DMS 273 treated with DMSO at 0.1 percent for 48 hours (cell line): ENCODE measurements around the gene ILDR1.
"Not testable (repeated sequence)": the region's sequence is repeated elsewhere in the genome, so short reads cannot be mapped to it uniquely, and the experiment has no call there.

Source experiments
- DNase-seq: peaks from one replicate; lab custom pipeline; 2025; lab: John Stamatoyannopoulos, UW

Gene ILDR1

DNA sequence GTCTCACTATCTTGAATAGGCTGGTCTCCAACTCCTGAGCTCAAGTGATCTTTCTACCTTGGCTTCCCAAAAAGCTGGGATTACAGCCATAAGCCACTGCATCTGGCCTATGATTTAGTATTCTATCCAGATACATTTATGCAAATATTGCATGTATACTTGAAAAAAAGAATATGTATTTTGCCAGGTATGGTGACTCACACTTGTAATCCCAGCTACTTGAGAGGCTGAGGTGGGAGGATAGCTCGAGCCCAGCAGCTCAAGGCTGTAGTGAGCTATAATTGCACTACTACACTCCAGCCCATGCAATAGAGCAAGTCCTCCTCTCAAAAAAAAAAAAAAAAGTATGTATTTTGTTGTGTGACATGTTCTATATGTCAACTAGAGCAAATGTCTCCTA, 73.4 kb downstream of the ILDR1 start:
- DNase-seq, result no peak

DNA sequence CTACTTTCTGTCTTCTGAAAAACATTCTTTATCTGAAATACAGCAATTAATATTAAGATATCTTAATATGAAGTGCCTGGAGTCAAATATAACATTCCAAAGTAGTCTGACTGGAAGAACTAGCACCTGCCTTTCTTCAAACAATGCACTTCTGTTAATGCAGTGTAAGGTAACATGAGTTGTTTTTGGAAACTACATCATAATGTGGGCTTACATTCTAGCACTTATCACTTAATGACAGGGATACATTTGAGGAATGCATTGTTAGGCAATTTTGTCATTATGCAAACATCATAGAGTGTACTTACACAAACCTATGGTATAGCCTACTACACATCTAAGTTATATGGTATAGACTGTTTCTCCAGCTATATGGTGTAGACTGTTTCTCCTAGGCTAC, 78.6 kb downstream of the ILDR1 start:
- no peak for DNase-seq

DNA sequence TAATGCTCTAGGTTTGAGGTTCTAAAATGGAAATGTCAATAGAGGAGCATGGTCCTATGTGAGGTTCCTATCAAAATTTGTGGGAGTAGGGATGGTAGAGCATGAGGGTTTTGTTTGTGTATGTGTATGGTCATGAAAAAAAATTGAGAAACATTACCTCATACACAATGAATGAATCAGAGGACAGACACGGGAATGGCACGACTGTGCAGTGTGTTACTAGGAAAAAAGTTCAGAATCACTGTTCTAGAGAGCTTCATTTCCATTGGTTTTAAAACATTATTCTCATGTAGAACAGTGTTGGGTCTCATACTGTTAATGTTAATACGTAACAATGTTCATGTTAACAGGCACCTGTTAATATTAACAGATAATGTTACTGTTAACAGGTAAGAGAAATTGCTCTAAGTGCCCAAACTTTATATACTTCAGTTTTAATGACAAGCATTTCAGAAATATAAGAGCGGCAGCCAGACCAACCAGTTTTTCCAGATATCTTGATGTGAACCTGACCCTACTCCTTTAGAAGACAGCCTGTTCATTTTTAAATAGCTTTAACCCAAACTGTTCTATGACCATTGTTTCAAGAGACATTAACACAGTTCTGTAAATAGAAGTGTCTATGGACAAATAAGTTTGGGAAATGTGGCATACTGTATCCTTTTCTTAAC, 79.8 kb downstream of the ILDR1 start:
- DNase-seq, result no peak

DNA sequence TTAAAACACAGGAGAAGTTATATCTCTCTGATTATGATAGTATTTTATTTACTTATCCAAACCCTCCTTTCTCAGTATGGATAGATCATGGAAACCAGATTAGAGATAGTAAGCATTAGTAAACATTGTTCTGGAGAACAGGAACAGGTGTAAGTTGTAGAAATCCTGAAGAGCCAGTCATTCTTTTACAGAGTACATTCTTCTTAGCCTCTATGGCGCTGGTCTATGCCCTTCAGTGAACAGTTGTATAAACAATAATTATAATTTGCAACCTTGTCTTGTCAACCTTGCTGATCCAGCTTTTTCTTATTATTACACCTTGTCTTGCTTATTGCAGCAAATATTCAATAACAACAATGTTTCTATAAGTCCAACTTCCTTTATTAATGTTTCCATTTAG, 80.5 kb downstream of the ILDR1 start:
- DNase-seq, result no peak

DNA sequence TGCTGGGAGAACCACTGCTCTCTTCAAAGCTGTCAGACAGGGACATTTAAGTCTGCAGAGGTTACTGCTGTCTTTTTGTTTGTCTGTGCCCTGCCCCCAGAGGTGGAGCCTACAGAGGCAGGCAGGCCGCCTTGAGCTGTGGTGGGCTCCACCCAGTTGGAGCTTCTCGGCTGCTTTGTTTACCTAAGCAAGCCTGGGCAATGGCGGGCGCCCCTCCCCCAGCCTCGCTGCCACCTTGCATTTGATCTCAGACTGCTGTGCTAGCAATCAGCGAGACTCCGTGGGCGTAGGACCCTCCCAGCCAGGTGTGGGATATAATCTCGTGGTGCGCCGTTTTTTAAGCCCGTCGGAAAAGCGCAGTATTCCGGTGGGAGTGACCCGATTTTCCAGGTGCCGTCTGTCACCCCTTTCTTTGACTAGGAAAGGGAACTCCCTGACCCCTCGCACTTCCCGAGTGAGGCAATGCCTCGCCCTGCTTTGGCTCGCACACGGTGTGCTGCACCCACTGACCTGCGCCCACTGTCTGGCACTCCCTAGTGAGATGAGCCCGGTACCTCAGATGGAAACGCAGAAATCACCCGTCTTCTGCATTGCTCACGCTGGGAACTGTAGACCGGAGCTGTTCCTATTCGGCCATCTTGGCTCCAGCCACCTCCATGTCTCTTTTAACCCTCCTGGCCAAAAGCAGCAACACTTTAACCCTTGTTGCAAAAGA, 83.7 kb downstream of the ILDR1 start:
- not testable (repeated sequence) for DNase-seq
